ENCODE results near the gene MTHFD1L. TPM values are rescaled to one million over a fixed set of nuclear protein-coding genes. Genes with fewer than 3 reads are reported as not detected.
"Not testable (repeated sequence)": the region's sequence is repeated elsewhere in the genome, so short reads cannot be mapped to it uniquely, and the experiment has no call there.

MTHFD1L gene
- total RNA-seq, 1 donor from 2014 or later = 107 TPM

DNA sequence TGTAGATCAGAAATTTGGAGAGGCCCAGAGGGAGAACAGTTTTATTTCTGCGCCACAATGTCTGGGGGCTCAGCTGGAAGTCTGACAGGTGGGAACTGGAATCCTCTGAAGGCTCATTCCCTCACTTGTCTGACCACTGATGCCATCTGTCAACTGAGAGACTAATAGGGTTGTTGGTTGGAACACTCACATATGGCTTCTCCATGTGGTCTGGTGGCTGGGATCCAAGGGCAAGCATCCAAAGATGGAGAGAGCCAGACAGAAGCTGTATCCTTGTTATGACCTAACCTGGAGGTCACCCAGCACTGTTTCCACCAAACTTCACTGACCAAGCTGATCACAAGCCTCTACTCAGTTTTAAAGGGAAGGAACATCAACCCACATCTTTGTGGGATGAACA, 256.4 kb downstream of the MTHFD1L start:
- no peaks in the 10 kb centered on the region for H3K36me3 Mint-ChIP-seq (ENCODE audit: low read depth, unreplicated experiment)
- TF ChIP-seq EZH2 (IDR thresholded peaks at IDR 0.05; ENCODE audit: insufficient read depth, low read length) (no peak), CTCF (IDR thresholded peaks at IDR 0.05; ENCODE audit: insufficient read depth, low read depth, low read length) (no peak)
- Histone ChIP-seq H3K9ac (ENCODE audit: low read length) (no peak overlapping the region), H3K27ac (ENCODE audit: low read depth, low read length) (no peak overlapping the region), H3K27me3 (ENCODE audit: insufficient read depth, low read length) (no peaks in the 10 kb centered on the region), H3K4me2 (ENCODE audit: low read length) (no peak overlapping the region), H3K9me3 (ENCODE audit: insufficient read depth, low read depth, low read length) (no peaks in the 10 kb centered on the region), H3K4me1 (ENCODE audit: insufficient read depth, low read length) (peaks cover 4% of the 10 kb centered on the region), H3K4me3 (ENCODE audit: insufficient read depth, low read depth, low read length) (no peak overlapping the region), H2AFZ (ENCODE audit: low read depth, low read length) (no peak overlapping the region), H4K20me1 (ENCODE audit: insufficient read depth, low read length) (no peaks in the 10 kb centered on the region), H3K79me2 (ENCODE audit: insufficient read depth, low read length) (no peaks in the 10 kb centered on the region), H3K36me3 (ENCODE audit: insufficient read depth, low read length) (no peaks in the 10 kb centered on the region)
- no peaks in the 10 kb centered on the region for H3K27me3 Mint-ChIP-seq (ENCODE audit: low read depth, unreplicated experiment)
- FAIRE-seq = no peak
- H3K4me3 Mint-ChIP-seq (ENCODE audit: unreplicated experiment) = no peak overlapping the region
- peak; percentile 55 for DNase-seq (ENCODE audit: low read depth)
- H3K27ac Mint-ChIP-seq (ENCODE audit: unreplicated experiment) = no peak overlapping the region
- H3K4me1 Mint-ChIP-seq (ENCODE audit: low read depth, unreplicated experiment) = peaks cover 3% of the 10 kb centered on the region
- H3K9me3 Mint-ChIP-seq (ENCODE audit: unreplicated experiment) = no peaks in the 10 kb centered on the region

GRCh38 chr6:151123641-151124040, 258.1 kb downstream of the MTHFD1L start:
- H3K4me2 ChIP-seq (ENCODE audit: low read length); H3K4me3 Mint-ChIP-seq (ENCODE audit: unreplicated experiment); FAIRE-seq; H3K27ac ChIP-seq (ENCODE audit: low read depth, low read length); H3K4me1 Mint-ChIP-seq (ENCODE audit: low read depth, unreplicated experiment); H3K4me3 ChIP-seq (ENCODE audit: insufficient read depth, low read depth, low read length); H3K4me1 ChIP-seq (ENCODE audit: insufficient read depth, low read length); H3K9me3 Mint-ChIP-seq (ENCODE audit: unreplicated experiment); H3K36me3 Mint-ChIP-seq (ENCODE audit: low read depth, unreplicated experiment); H2AFZ ChIP-seq (ENCODE audit: low read depth, low read length); H3K27me3 Mint-ChIP-seq (ENCODE audit: low read depth, unreplicated experiment); H4K20me1 ChIP-seq (ENCODE audit: insufficient read depth, low read length); H3K27me3 ChIP-seq (ENCODE audit: insufficient read depth, low read length); H3K27ac Mint-ChIP-seq (ENCODE audit: unreplicated experiment); H3K36me3 ChIP-seq (ENCODE audit: insufficient read depth, low read length); H3K9ac ChIP-seq (ENCODE audit: low read length); DNase-seq (ENCODE audit: low read depth); H3K79me2 ChIP-seq (ENCODE audit: insufficient read depth, low read length); H3K9me3 ChIP-seq (ENCODE audit: insufficient read depth, low read depth, low read length): not testable (repeated sequence)

GRCh38 chr6:151125242-151125641, 259.7 kb downstream of the MTHFD1L start:
- Histone ChIP-seq H3K9ac (ENCODE audit: low read length) (peak overlapping the region; percentile 35), H3K4me2 (ENCODE audit: low read length) (peak overlapping the region; percentile 69), H3K27ac (ENCODE audit: low read depth, low read length) (peak overlapping the region; percentile 49)
- H3K36me3 Mint-ChIP-seq (ENCODE audit: low read depth, unreplicated experiment); H4K20me1 ChIP-seq (ENCODE audit: insufficient read depth, low read length); H2AFZ ChIP-seq (ENCODE audit: low read depth, low read length); DNase-seq (ENCODE audit: low read depth); H3K4me1 ChIP-seq (ENCODE audit: insufficient read depth, low read length); H3K79me2 ChIP-seq (ENCODE audit: insufficient read depth, low read length); H3K9me3 ChIP-seq (ENCODE audit: insufficient read depth, low read depth, low read length); H3K4me1 Mint-ChIP-seq (ENCODE audit: low read depth, unreplicated experiment); H3K27me3 Mint-ChIP-seq (ENCODE audit: low read depth, unreplicated experiment); H3K36me3 ChIP-seq (ENCODE audit: insufficient read depth, low read length); FAIRE-seq; H3K27ac Mint-ChIP-seq (ENCODE audit: unreplicated experiment); H3K9me3 Mint-ChIP-seq (ENCODE audit: unreplicated experiment); H3K27me3 ChIP-seq (ENCODE audit: insufficient read depth, low read length); H3K4me3 ChIP-seq (ENCODE audit: insufficient read depth, low read depth, low read length); H3K4me3 Mint-ChIP-seq (ENCODE audit: unreplicated experiment): not testable (repeated sequence)

DNA sequence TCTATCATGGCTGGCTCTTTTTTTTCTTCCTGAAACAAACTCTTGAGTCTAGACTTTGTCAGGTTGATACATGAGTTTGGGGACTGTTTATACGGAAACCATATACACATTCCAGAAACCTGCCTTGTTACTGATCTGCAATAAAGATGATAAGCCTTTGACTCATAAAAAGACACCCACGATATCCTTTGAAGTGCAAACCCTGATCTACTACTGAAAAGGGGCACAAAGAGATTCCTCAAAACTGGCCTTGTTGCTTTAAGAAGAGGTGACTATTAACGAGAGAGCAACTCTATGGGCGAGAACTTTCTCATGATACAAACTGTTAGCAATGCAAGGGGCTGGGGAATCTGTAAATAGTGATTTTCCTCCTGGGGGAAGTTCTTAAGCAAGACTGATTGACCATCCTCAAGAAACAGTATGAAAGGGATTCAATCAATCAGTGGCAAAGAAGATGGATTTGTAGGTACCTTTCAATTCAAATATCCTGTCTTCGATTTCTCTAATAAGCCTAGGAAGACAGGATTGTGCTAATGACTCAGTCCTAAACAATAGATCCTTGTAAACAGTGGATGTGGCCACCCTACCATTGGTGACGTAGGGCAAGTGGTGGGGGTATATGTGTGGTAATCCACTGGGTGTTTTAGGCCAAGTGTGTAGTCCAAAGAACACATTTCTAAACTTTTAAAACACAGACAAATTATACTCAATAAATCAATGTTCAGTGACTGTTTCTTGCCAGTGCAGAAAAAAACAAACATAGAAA, 260.3 kb downstream of the MTHFD1L start:
- not testable (repeated sequence) for H3K36me3 ChIP-seq (ENCODE audit: insufficient read depth, low read length); H3K4me3 Mint-ChIP-seq (ENCODE audit: unreplicated experiment); H3K27me3 Mint-ChIP-seq (ENCODE audit: low read depth, unreplicated experiment); H3K27me3 ChIP-seq (ENCODE audit: insufficient read depth, low read length); H3K4me1 Mint-ChIP-seq (ENCODE audit: low read depth, unreplicated experiment); H3K79me2 ChIP-seq (ENCODE audit: insufficient read depth, low read length); H3K27ac Mint-ChIP-seq (ENCODE audit: unreplicated experiment); H2AFZ ChIP-seq (ENCODE audit: low read depth, low read length); H3K4me3 ChIP-seq (ENCODE audit: insufficient read depth, low read depth, low read length); H3K4me1 ChIP-seq (ENCODE audit: insufficient read depth, low read length); FAIRE-seq; H3K36me3 Mint-ChIP-seq (ENCODE audit: low read depth, unreplicated experiment); H3K9me3 ChIP-seq (ENCODE audit: insufficient read depth, low read depth, low read length); H4K20me1 ChIP-seq (ENCODE audit: insufficient read depth, low read length); H3K9me3 Mint-ChIP-seq (ENCODE audit: unreplicated experiment)
- DNase-seq (ENCODE audit: low read depth) = peak; percentile 86
- Histone ChIP-seq H3K9ac (ENCODE audit: low read length) (peak overlapping the region; percentile 49), H3K4me2 (ENCODE audit: low read length) (peak overlapping the region; percentile 69), H3K27ac (ENCODE audit: low read depth, low read length) (peak overlapping the region; percentile 63)

GRCh38 chr6:151126417-151126724, 260.9 kb downstream of the MTHFD1L start:
- not testable (repeated sequence) for H3K9me3 ChIP-seq (ENCODE audit: insufficient read depth, low read depth, low read length); H3K4me1 Mint-ChIP-seq (ENCODE audit: low read depth, unreplicated experiment); FAIRE-seq; H3K27me3 Mint-ChIP-seq (ENCODE audit: low read depth, unreplicated experiment); H3K4me1 ChIP-seq (ENCODE audit: insufficient read depth, low read length); H3K9me3 Mint-ChIP-seq (ENCODE audit: unreplicated experiment); H2AFZ ChIP-seq (ENCODE audit: low read depth, low read length); H3K27ac Mint-ChIP-seq (ENCODE audit: unreplicated experiment); H3K4me2 ChIP-seq (ENCODE audit: low read length); H4K20me1 ChIP-seq (ENCODE audit: insufficient read depth, low read length); H3K4me3 Mint-ChIP-seq (ENCODE audit: unreplicated experiment); H3K79me2 ChIP-seq (ENCODE audit: insufficient read depth, low read length); H3K9ac ChIP-seq (ENCODE audit: low read length); H3K27me3 ChIP-seq (ENCODE audit: insufficient read depth, low read length); DNase-seq (ENCODE audit: low read depth); H3K36me3 ChIP-seq (ENCODE audit: insufficient read depth, low read length); H3K36me3 Mint-ChIP-seq (ENCODE audit: low read depth, unreplicated experiment); H3K4me3 ChIP-seq (ENCODE audit: insufficient read depth, low read depth, low read length)
- H3K27ac ChIP-seq (ENCODE audit: low read depth, low read length) = peak overlapping the region; percentile 63

Measured in astrocyte (in vitro differentiated cells and primary cell).